ACC112 (cell line): ENCODE data around the gene ADNP.
"Not testable (repeated sequence)": the region's sequence is repeated elsewhere in the genome, so short reads cannot be mapped to it uniquely, and the experiment has no call there.

ENCODE experiments used
- H2AFZ ChIP-seq: fragments of 200-600 bp; sonication (generic); one replicate; pipeline ENCODE4 v1.6.0; 2017; ENCODE audit warnings: antibody characterized with exemption, low read length; ENCODE audit not compliant: unreplicated experiment
- H3K27ac ChIP-seq: fragments of 200-600 bp; sonication (generic); 2 replicates; pipeline ENCODE4 v1.5.1; 2014; ENCODE audit warnings: low read depth, mild to moderate bottlenecking, antibody characterized with exemption, low read length, moderate library complexity
- H3K27me3 ChIP-seq: fragments of 200-600 bp; sonication (generic); 2 replicates; pipeline ENCODE4 v1.6.1; 2014; ENCODE audit warnings: mild to moderate bottlenecking, antibody characterized with exemption, low read length, moderate library complexity, mixed read lengths; ENCODE audit not compliant: insufficient read depth
- H3K36me3 ChIP-seq: fragments of 200-600 bp; sonication (generic); 2 replicates; pipeline ENCODE4 v1.6.1; 2016; ENCODE audit warnings: mild to moderate bottlenecking, antibody characterized with exemption, low read length, moderate library complexity, mixed read lengths; ENCODE audit not compliant: insufficient read depth
- H3K4me1 ChIP-seq: fragments of 200-600 bp; sonication (generic); one replicate; pipeline ENCODE4 v1.6.1; 2016; ENCODE audit warnings: low read length, mixed read lengths; ENCODE audit not compliant: insufficient read depth, unreplicated experiment, control insufficient read depth
- H3K4me3 ChIP-seq: fragments of 200-600 bp; sonication (generic); 2 replicates; pipeline ENCODE4 v1.5.1; 2014; ENCODE audit warnings: mild to moderate bottlenecking, low read depth, low read length
- H3K79me2 ChIP-seq: fragments of 200-600 bp; sonication (generic); one replicate; pipeline ENCODE4 v1.6.0; 2016; ENCODE audit warnings: low read length; ENCODE audit not compliant: control insufficient read depth, unreplicated experiment, insufficient read depth

Gene ADNP

GRCh38 chr20:50931306-50932015 lies at the start of gene ADNP:
TSS of gene ADNP (minus strand) at chr20:50931437. CDS start at chr20:50903996, 27,441 bp downstream.
- H2AFZ ChIP-seq: peak within 1 kb of the TSS; percentile 76
- no peaks in the 10 kb centered on the region for H3K27me3 ChIP-seq
- H3K4me3 ChIP-seq: peak within 1 kb of the TSS; percentile 91
- peaks cover 41% of the 10 kb centered on the region for H3K36me3 ChIP-seq
- peaks cover 33% of the 10 kb centered on the region for H3K4me1 ChIP-seq
- peak within 1 kb of the TSS; percentile 76 for H3K27ac ChIP-seq
- H3K79me2 ChIP-seq: peaks cover 46% of the 10 kb centered on the region

GRCh38 chr20:50980071-50980681 lies 48.9 kb upstream of the ADNP start:
- Histone ChIP-seq H3K36me3 (no peaks in the 10 kb centered on the region), H3K27ac (peak overlapping the region; percentile 83), H3K4me3 (no peak overlapping the region), H3K4me1 (peaks cover 30% of the 10 kb centered on the region), H2AFZ (no peak overlapping the region), H3K27me3 (no peaks in the 10 kb centered on the region), H3K79me2 (no peaks in the 10 kb centered on the region)

GRCh38 chr20:50978533-50978932 lies 47.3 kb upstream of the ADNP start:
- H3K79me2 ChIP-seq, H3K4me3 ChIP-seq, H2AFZ ChIP-seq, H3K27me3 ChIP-seq, H3K36me3 ChIP-seq, H3K27ac ChIP-seq: not testable (repeated sequence)
- H3K4me1 ChIP-seq: peaks cover 30% of the 10 kb centered on the region

GRCh38 chr20:50977066-50978021 lies 46.1 kb upstream of the ADNP start:
- Histone ChIP-seq H3K27me3 (no peaks in the 10 kb centered on the region), H2AFZ (no peak overlapping the region), H3K79me2 (no peaks in the 10 kb centered on the region), H3K4me1 (peaks cover 25% of the 10 kb centered on the region), H3K36me3 (no peaks in the 10 kb centered on the region), H3K27ac (no peak overlapping the region), H3K4me3 (no peak overlapping the region)

- no peak overlapping the region for H2AFZ ChIP-seq
- H3K36me3 ChIP-seq: no peaks in the 10 kb centered on the region
- H3K27me3 ChIP-seq: no peaks in the 10 kb centered on the region
- no peak overlapping the region for H3K27ac ChIP-seq
- no peak overlapping the region for H3K4me3 ChIP-seq
- H3K4me1 ChIP-seq: peaks cover 13% of the 10 kb centered on the region
- H3K79me2 ChIP-seq: no peaks in the 10 kb centered on the region
Observed at GRCh38 chr20:50975701-50976330, 44.6 kb upstream of the ADNP start.

GRCh38 chr20:50969912-50970311 lies 38.7 kb upstream of the ADNP start:
- Histone ChIP-seq H3K36me3 (no peaks in the 10 kb centered on the region), H3K27ac (no peak overlapping the region), H3K79me2 (no peaks in the 10 kb centered on the region), H3K27me3 (no peaks in the 10 kb centered on the region), H3K4me1 (no peaks in the 10 kb centered on the region), H3K4me3 (no peak overlapping the region), H2AFZ (no peak overlapping the region)

GRCh38 chr20:50969435-50969834 lies 38.2 kb upstream of the ADNP start:
- no peaks in the 10 kb centered on the region for H3K79me2 ChIP-seq
- H3K4me3 ChIP-seq: no peak overlapping the region
- H3K4me1 ChIP-seq: no peaks in the 10 kb centered on the region
- H2AFZ ChIP-seq: no peak overlapping the region
- H3K27ac ChIP-seq: no peak overlapping the region
- H3K36me3 ChIP-seq: no peaks in the 10 kb centered on the region
- no peaks in the 10 kb centered on the region for H3K27me3 ChIP-seq

- Histone ChIP-seq H3K27ac (no peak overlapping the region), H3K27me3 (no peaks in the 10 kb centered on the region), H3K4me3 (no peak overlapping the region), H2AFZ (no peak overlapping the region), H3K36me3 (no peaks in the 10 kb centered on the region), H3K4me1 (no peaks in the 10 kb centered on the region), H3K79me2 (no peaks in the 10 kb centered on the region)
Observed at GRCh38 chr20:50968289-50968688, 37.1 kb upstream of the ADNP start.

- H2AFZ ChIP-seq: no peak overlapping the region
- no peak overlapping the region for H3K27ac ChIP-seq
- no peak overlapping the region for H3K4me3 ChIP-seq
- no peaks in the 10 kb centered on the region for H3K79me2 ChIP-seq
- H3K27me3 ChIP-seq: no peaks in the 10 kb centered on the region
- H3K4me1 ChIP-seq: no peaks in the 10 kb centered on the region
- no peaks in the 10 kb centered on the region for H3K36me3 ChIP-seq
Observed at GRCh38 chr20:50967586-50967985, 36.3 kb upstream of the ADNP start.

- Histone ChIP-seq H3K79me2 (peaks cover 56% of the 10 kb centered on the region), H3K27ac (peak overlapping the region; percentile 89; the same call in 1 of the 2 replicates)
Observed at GRCh38 chr20:50959543-50960126, 28.4 kb upstream of the ADNP start.

More at GRCh38 chr20:50959543-50960126, 28.4 kb upstream of the ADNP start:
- no peaks in the 10 kb centered on the region for H3K27me3 ChIP-seq
- H3K4me1 ChIP-seq: peaks cover 30% of the 10 kb centered on the region
- peaks cover 12% of the 10 kb centered on the region for H3K36me3 ChIP-seq
- peak overlapping the region; percentile 92 for H3K4me3 ChIP-seq
- H2AFZ ChIP-seq: no peak overlapping the region
